ENCODE results near the gene ARHGAP19. TPM values are rescaled to one million over a fixed set of nuclear protein-coding genes. Genes with fewer than 3 reads are reported as not detected.
"Not testable (repeated sequence)": the region's sequence is repeated elsewhere in the genome, so short reads cannot be mapped to it uniquely, and the experiment has no call there.

ARHGAP19 gene
- total RNA-seq, 1 donor from 2014 or later, result 11.4 TPM

GRCh38 chr10:97279121-97279815, 13.2 kb downstream of the ARHGAP19 start:
- no peak for DNase-seq

GRCh38 chr10:97278491-97278989, 13.9 kb downstream of the ARHGAP19 start:
- peak; percentile 90 for DNase-seq

GRCh38 chr10:97277551-97277950, 14.9 kb downstream of the ARHGAP19 start:
- DNase-seq, result no peak

- no peak for DNase-seq
These were observed 17.6 kb downstream of the ARHGAP19 start for GRCh38 chr10:97274828-97275227.

GRCh38 chr10:97273700-97274099, 18.7 kb downstream of the ARHGAP19 start:
- DNase-seq, result no peak

- DNase-seq, result peak; percentile 61
These were observed 21.8 kb downstream of the ARHGAP19 start for GRCh38 chr10:97270523-97271154.

GRCh38 chr10:97267671-97268070, 24.8 kb downstream of the ARHGAP19 start:
- DNase-seq, result no peak

GRCh38 chr10:97265095-97265494, 27.3 kb downstream of the ARHGAP19 start:
- DNase-seq, result not testable (repeated sequence)

- DNase-seq, result no peak
These were observed 28.5 kb downstream of the ARHGAP19 start for GRCh38 chr10:97263971-97264370.

- DNase-seq, result no peak
These were observed 30.8 kb downstream of the ARHGAP19 start for GRCh38 chr10:97261656-97262055.

- DNase-seq, result no peak
These were observed 31.3 kb downstream of the ARHGAP19 start for GRCh38 chr10:97261183-97261582.

GRCh38 chr10:97259119-97259518, 33.3 kb downstream of the ARHGAP19 start:
- no peak for DNase-seq

GRCh38 chr10:97256356-97256755, 36.1 kb downstream of the ARHGAP19 start:
- peak; percentile 52 for DNase-seq

GRCh38 chr10:97255512-97256293, 36.7 kb downstream of the ARHGAP19 start:
- DNase-seq, result peak; percentile 17

- no peak for DNase-seq
These were observed 37.7 kb downstream of the ARHGAP19 start for GRCh38 chr10:97254694-97255093.

- DNase-seq, result no peak
These were observed 41.5 kb downstream of the ARHGAP19 start for GRCh38 chr10:97250952-97251351.

- DNase-seq, result no peak
These were observed 48.6 kb downstream of the ARHGAP19 start for GRCh38 chr10:97243836-97244235.

- DNase-seq, result no peak
These were observed 53.6 kb downstream of the ARHGAP19 start for GRCh38 chr10:97238855-97239254.

GRCh38 chr10:97235353-97235752, 57.1 kb downstream of the ARHGAP19 start:
- DNase-seq, result no peak

GRCh38 chr10:97234400-97234799, 58.0 kb downstream of the ARHGAP19 start:
- peak; percentile 69 for DNase-seq

- no peak for DNase-seq
These were observed 62.3 kb downstream of the ARHGAP19 start for GRCh38 chr10:97230146-97230545.

- DNase-seq, result no peak
These were observed 63.0 kb downstream of the ARHGAP19 start for GRCh38 chr10:97229322-97230015.

GRCh38 chr10:97228775-97229157, 63.7 kb downstream of the ARHGAP19 start:
- no peak for DNase-seq

Data from dermis blood vessel endothelial cell (primary cell).